ENCODE data around the gene OSBPL2. TPM values are rescaled to one million over a fixed set of nuclear protein-coding genes. Genes with fewer than 3 reads are reported as not detected.

Gene OSBPL2
- total and polyA plus RNA-seq, 2 donors (not counting 1 experiment from before 2014, with no cell fraction given): 13.3 to 27.9 TPM

GRCh38 chr20:62311832-62312661, 73.7 kb downstream of the OSBPL2 start:
- no peak overlapping the region for H3K4me2 ChIP-seq (ENCODE audit: extremely low read depth, insufficient read depth, low read length)
- no peak for TF ChIP-seq EZH2 (IDR thresholded peaks at IDR 0.05; ENCODE audit: low read length, missing control alignments)
- TF ChIP-seq, protein P1, sequence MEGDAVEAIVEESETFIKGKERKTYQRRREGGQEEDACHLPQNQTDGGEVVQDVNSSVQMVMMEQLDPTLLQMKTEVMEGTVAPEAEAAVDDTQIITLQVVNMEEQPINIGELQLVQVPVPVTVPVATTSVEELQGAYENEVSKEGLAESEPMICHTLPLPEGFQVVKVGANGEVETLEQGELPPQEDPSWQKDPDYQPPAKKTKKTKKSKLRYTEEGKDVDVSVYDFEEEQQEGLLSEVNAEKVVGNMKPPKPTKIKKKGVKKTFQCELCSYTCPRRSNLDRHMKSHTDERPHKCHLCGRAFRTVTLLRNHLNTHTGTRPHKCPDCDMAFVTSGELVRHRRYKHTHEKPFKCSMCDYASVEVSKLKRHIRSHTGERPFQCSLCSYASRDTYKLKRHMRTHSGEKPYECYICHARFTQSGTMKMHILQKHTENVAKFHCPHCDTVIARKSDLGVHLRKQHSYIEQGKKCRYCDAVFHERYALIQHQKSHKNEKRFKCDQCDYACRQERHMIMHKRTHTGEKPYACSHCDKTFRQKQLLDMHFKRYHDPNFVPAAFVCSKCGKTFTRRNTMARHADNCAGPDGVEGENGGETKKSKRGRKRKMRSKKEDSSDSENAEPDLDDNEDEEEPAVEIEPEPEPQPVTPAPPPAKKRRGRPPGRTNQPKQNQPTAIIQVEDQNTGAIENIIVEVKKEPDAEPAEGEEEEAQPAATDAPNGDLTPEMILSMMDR (conservative IDR thresholded peaks at IDR 0.05 in 1 of 2, IDR thresholded peaks at IDR 0.05 in 1 of 2; ENCODE audit: low read depth in 1 of 2, low read length in 2 of 2): no peak
- peaks cover 59% of the 10 kb centered on the region for H3K36me3 ChIP-seq (ENCODE audit: control insufficient read depth, insufficient read depth, low read length)
- H3K9me3 ChIP-seq (ENCODE audit: control insufficient read depth, insufficient read depth, low read depth, low read length): no peaks in the 10 kb centered on the region
- no peaks in the 10 kb centered on the region for H3K27me3 ChIP-seq (ENCODE audit: control insufficient read depth, insufficient read depth, low read length)
- no peaks in the 10 kb centered on the region for H4K20me1 ChIP-seq (ENCODE audit: control insufficient read depth, extremely low read depth, insufficient read depth, low read length)
- H3K27ac ChIP-seq (ENCODE audit: insufficient read depth, low read length): no peak overlapping the region
- DNase-seq (ENCODE audit: low read depth in 2 of 2): no peak
- H3K79me2 ChIP-seq (ENCODE audit: control insufficient read depth, insufficient read depth, low read length): no peaks in the 10 kb centered on the region
- no peaks in the 10 kb centered on the region for H3K4me1 ChIP-seq (ENCODE audit: control insufficient read depth, extremely low read depth, insufficient read depth, low read length)
- H2AFZ ChIP-seq (ENCODE audit: low read length): no peak overlapping the region
- no peak overlapping the region for H3K9ac ChIP-seq (ENCODE audit: insufficient read depth, low read length)
- H3K4me3 ChIP-seq (replicated peaks in 1 of 4; ENCODE audit: control extremely low read depth in 1 of 4, insufficient read depth in 1 of 4, low read depth in 3 of 4, low read length in 4 of 4): no peak overlapping the region

GRCh38 chr20:62312662-62312977, 74.3 kb downstream of the OSBPL2 start:
- Histone ChIP-seq H3K27ac (ENCODE audit: insufficient read depth, low read length) (no peak overlapping the region), H3K36me3 (ENCODE audit: control insufficient read depth, insufficient read depth, low read length) (peaks cover 59% of the 10 kb centered on the region)
- TF ChIP-seq, protein P1 (conservative IDR thresholded peaks at IDR 0.05 in 1 of 2, IDR thresholded peaks at IDR 0.05 in 1 of 2; ENCODE audit: low read depth in 1 of 2, low read length in 2 of 2): no peak
- TF ChIP-seq EZH2 (IDR thresholded peaks at IDR 0.05; ENCODE audit: low read length, missing control alignments): no peak

GRCh38 chr20:62313021-62313420, 74.7 kb downstream of the OSBPL2 start:
- Histone ChIP-seq H4K20me1 (ENCODE audit: control insufficient read depth, extremely low read depth, insufficient read depth, low read length) (no peaks in the 10 kb centered on the region), H3K36me3 (ENCODE audit: control insufficient read depth, insufficient read depth, low read length) (peaks cover 55% of the 10 kb centered on the region), H2AFZ (ENCODE audit: low read length) (no peak overlapping the region), H3K79me2 (ENCODE audit: control insufficient read depth, insufficient read depth, low read length) (no peaks in the 10 kb centered on the region), H3K4me1 (ENCODE audit: control insufficient read depth, extremely low read depth, insufficient read depth, low read length) (no peaks in the 10 kb centered on the region), H3K27me3 (ENCODE audit: control insufficient read depth, insufficient read depth, low read length) (no peaks in the 10 kb centered on the region), H3K4me3 (replicated peaks in 1 of 4; ENCODE audit: control extremely low read depth in 1 of 4, insufficient read depth in 1 of 4, low read depth in 3 of 4, low read length in 4 of 4) (no peak overlapping the region), H3K9me3 (ENCODE audit: control insufficient read depth, insufficient read depth, low read depth, low read length) (no peaks in the 10 kb centered on the region), H3K4me2 (ENCODE audit: extremely low read depth, insufficient read depth, low read length) (no peak overlapping the region), H3K9ac (ENCODE audit: insufficient read depth, low read length) (no peak overlapping the region), H3K27ac (ENCODE audit: insufficient read depth, low read length) (no peak overlapping the region)
- TF ChIP-seq EZH2 (IDR thresholded peaks at IDR 0.05; ENCODE audit: low read length, missing control alignments): no peak
- TF ChIP-seq, protein P1 (conservative IDR thresholded peaks at IDR 0.05 in 1 of 2, IDR thresholded peaks at IDR 0.05 in 1 of 2; ENCODE audit: low read depth in 1 of 2, low read length in 2 of 2): no peak
- no peak for DNase-seq (ENCODE audit: low read depth in 2 of 2)

More at GRCh38 chr20:62312662-62312977, 74.3 kb downstream of the OSBPL2 start:
- Histone ChIP-seq H3K27me3 (ENCODE audit: control insufficient read depth, insufficient read depth, low read length) (no peaks in the 10 kb centered on the region), H4K20me1 (ENCODE audit: control insufficient read depth, extremely low read depth, insufficient read depth, low read length) (no peaks in the 10 kb centered on the region), H3K4me2 (ENCODE audit: extremely low read depth, insufficient read depth, low read length) (no peak overlapping the region), H2AFZ (ENCODE audit: low read length) (no peak overlapping the region), H3K9ac (ENCODE audit: insufficient read depth, low read length) (no peak overlapping the region), H3K4me3 (replicated peaks in 1 of 4; ENCODE audit: control extremely low read depth in 1 of 4, insufficient read depth in 1 of 4, low read depth in 3 of 4, low read length in 4 of 4) (no peak overlapping the region), H3K4me1 (ENCODE audit: control insufficient read depth, extremely low read depth, insufficient read depth, low read length) (no peaks in the 10 kb centered on the region), H3K9me3 (ENCODE audit: control insufficient read depth, insufficient read depth, low read depth, low read length) (no peaks in the 10 kb centered on the region), H3K79me2 (ENCODE audit: control insufficient read depth, insufficient read depth, low read length) (no peaks in the 10 kb centered on the region)
- DNase-seq (ENCODE audit: low read depth in 2 of 2): no peak
